ENCODE results near the gene PPFIA4.

Gene PPFIA4

DNA sequence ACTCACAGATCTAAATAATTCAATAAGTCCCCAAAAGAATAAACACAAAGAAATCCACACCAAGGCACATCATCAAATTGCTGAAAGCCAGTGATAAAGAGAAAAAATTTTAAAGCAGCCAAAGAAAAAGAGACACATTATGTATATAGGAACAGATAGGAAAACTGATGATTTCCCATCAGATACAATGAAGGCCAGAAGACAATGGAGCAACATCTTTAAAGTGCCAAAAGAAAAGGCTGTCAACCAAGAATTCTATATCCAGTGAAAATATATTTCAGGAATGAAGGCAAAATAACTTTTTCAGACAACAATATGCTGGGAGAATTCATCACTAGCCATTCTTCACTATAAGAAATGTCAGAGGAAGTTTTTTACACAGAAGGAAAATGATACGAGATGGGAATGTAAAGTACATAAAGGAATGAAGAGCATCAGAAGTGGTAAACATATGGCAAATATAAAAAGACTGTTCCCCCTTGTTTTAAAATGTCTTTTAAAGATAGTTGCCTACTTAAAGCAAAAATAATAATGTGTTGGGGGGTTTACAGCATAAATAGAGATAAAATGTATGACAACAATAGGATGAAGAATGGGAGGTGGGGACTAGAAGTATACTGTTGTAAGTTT lies 68.9 kb downstream of the PPFIA4 start:
- no peak overlapping the region for H3K9ac ChIP-seq (ENCODE audit: low read length)
- no peaks in the 10 kb centered on the region for H3K27me3 ChIP-seq (ENCODE audit: control insufficient read depth, insufficient read depth, low read length)
- no peak overlapping the region for H3K4me3 ChIP-seq (ENCODE audit: low read length)
- no peaks in the 10 kb centered on the region for H3K4me1 ChIP-seq (ENCODE audit: control insufficient read depth, insufficient read depth, low read length)
- H3K36me3 ChIP-seq (ENCODE audit: control insufficient read depth, insufficient read depth, low read length): no peaks in the 10 kb centered on the region
- no peak overlapping the region for H3K27ac ChIP-seq (ENCODE audit: low read depth, low read length)

DNA sequence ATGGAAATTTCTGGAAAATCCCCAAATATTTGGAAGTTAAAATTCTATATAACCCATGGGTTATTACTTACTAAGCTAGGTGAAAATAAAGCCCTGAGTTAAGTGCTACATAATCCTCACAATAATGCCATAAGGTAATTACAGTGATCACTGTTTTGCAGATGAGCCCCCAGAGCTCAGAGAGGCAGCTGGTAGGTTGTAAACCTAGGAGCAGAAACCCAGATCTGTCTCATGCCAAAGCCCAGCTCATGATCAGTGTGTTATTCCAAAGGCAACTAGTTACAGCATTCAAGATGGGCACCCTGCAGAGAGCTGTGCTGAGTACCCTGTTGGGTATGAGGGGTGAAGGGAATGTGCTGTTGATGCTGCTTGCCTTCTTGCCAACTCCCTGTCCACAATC lies 70.3 kb downstream of the PPFIA4 start:
- Histone ChIP-seq H3K4me1 (ENCODE audit: control insufficient read depth, insufficient read depth, low read length) (no peaks in the 10 kb centered on the region), H3K4me3 (ENCODE audit: low read length) (no peak overlapping the region), H3K27ac (ENCODE audit: low read depth, low read length) (no peak overlapping the region), H3K9ac (ENCODE audit: low read length) (no peak overlapping the region), H3K27me3 (ENCODE audit: control insufficient read depth, insufficient read depth, low read length) (no peaks in the 10 kb centered on the region), H3K36me3 (ENCODE audit: control insufficient read depth, insufficient read depth, low read length) (no peaks in the 10 kb centered on the region)

DNA sequence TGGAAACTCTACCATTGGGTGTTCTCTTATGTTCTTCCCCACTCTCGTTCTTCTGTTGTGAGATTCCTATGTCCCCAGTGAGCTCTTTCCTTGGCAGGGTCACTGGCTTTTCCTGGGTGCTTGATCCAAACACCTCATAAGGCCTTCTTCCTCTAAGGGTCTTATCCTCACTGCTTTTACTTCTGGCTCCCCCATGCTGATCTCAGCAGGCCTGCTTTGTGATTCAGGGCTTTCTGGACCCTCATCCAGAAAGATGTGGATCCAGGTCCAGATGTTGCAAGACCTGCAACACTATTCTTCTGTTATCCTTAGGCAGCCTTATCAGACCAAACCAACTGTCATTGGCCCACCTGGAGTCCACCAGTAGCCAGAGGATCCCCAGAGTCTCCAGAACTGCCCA lies 70.7 kb downstream of the PPFIA4 start:
- Histone ChIP-seq H3K4me1 (ENCODE audit: control insufficient read depth, insufficient read depth, low read length) (no peaks in the 10 kb centered on the region), H3K27ac (ENCODE audit: low read depth, low read length) (no peak overlapping the region), H3K4me3 (ENCODE audit: low read length) (no peak overlapping the region), H3K27me3 (ENCODE audit: control insufficient read depth, insufficient read depth, low read length) (no peaks in the 10 kb centered on the region), H3K9ac (ENCODE audit: low read length) (no peak overlapping the region), H3K36me3 (ENCODE audit: control insufficient read depth, insufficient read depth, low read length) (no peaks in the 10 kb centered on the region)

DNA sequence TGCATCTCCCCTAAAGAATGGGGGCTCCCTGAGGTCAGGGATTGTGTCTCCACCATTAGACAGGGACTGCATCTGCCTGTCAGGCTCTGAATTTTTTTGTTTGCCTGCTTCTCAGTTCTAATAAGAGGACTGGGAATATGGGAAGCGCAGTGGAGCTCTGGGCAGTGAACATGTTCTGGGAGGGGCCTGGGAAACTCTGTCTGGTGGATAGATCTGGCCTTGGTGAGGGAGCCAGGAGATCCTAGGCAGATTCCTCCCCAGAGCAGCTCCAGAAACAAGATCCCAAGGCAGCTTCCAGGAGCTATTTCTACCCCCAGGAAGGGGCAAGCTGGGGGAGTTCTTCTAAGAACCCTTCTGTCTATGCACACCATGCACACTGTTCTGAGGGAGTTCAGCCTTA lies 72.2 kb downstream of the PPFIA4 start:
- H3K4me3 ChIP-seq (ENCODE audit: low read length): no peak overlapping the region
- no peaks in the 10 kb centered on the region for H3K36me3 ChIP-seq (ENCODE audit: control insufficient read depth, insufficient read depth, low read length)
- H3K9ac ChIP-seq (ENCODE audit: low read length): no peak overlapping the region
- H3K27me3 ChIP-seq (ENCODE audit: control insufficient read depth, insufficient read depth, low read length): no peaks in the 10 kb centered on the region
- no peak overlapping the region for H3K27ac ChIP-seq (ENCODE audit: low read depth, low read length)
- H3K4me1 ChIP-seq (ENCODE audit: control insufficient read depth, insufficient read depth, low read length): no peaks in the 10 kb centered on the region

DNA sequence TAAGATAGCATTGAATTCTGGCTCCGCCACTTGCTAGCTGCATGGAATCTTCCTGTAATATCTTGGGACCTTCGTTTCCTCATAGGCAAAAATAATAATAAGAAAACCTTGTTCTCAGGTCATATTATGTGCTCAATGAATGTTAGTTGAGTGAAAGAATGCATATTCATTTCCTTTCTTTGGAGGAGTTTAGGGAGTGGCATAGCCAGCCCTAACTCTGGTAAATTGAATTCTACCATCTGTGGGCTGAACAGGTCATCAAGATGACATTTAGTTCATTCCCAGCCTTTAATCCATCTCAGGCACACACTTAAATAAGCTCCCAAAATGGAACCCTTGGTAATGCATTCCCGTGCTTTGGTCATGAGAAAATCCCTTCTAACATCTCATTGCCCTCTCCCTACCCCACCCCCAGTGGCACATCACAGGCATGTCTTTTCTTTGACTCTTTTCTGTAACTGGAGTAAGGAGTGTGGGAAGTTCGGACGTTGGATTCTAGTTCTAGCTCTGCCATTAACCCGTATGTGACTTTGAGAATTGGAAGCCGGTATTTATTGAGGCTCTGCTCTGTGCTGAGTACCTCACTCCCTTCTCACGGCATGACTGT lies 72.7 kb downstream of the PPFIA4 start:
- no peak overlapping the region for H3K9ac ChIP-seq (ENCODE audit: low read length)

DNA sequence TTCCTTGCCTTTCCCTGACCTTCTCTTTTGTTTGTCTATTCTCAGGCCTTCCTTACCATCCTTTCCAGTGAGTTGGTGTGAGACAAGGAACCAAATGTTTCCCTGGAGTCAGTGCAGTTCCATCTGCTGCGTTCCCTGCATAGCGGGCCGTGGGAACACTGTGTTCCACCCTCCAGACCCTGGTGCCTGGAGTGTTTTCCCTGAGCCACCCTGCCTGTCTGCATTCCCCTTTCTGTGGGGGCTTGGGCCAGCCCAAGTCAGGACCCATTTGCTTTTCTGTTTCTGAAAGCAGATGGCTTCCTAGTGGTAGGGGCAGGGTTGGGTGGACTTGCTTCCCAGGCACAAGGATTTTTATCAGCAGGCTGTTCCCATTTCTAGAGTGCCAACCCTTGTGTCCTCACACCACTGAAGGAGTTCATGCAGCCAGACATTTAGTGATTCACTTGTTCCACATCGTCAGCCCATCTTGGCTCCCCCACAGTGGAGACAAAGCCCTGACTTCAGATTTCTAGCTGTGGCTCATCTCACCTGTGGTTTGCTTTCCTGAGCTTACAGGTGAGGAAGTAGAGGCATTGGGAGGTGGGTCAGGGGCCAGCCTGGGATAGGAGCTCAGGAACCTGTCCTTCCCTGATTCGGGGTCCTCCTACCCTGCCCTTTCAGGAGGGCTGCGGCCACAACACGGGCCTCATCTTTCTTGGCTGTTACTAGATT lies 73.7 kb downstream of the PPFIA4 start:
- no peak overlapping the region for H3K9ac ChIP-seq (ENCODE audit: low read length)
- no peaks in the 10 kb centered on the region for H3K27me3 ChIP-seq (ENCODE audit: control insufficient read depth, insufficient read depth, low read length)
- no peaks in the 10 kb centered on the region for H3K36me3 ChIP-seq (ENCODE audit: control insufficient read depth, insufficient read depth, low read length)
- H3K4me1 ChIP-seq (ENCODE audit: control insufficient read depth, insufficient read depth, low read length): no peaks in the 10 kb centered on the region
- H3K27ac ChIP-seq (ENCODE audit: low read depth, low read length): no peak overlapping the region
- no peak overlapping the region for H3K4me3 ChIP-seq (ENCODE audit: low read length)

More for the DNA sequence above, 72.7 kb downstream of the PPFIA4 start:
- Histone ChIP-seq H3K4me1 (ENCODE audit: control insufficient read depth, insufficient read depth, low read length) (no peaks in the 10 kb centered on the region), H3K27me3 (ENCODE audit: control insufficient read depth, insufficient read depth, low read length) (no peaks in the 10 kb centered on the region), H3K36me3 (ENCODE audit: control insufficient read depth, insufficient read depth, low read length) (no peaks in the 10 kb centered on the region), H3K4me3 (ENCODE audit: low read length) (no peak overlapping the region), H3K27ac (ENCODE audit: low read depth, low read length) (no peak overlapping the region)

DNA sequence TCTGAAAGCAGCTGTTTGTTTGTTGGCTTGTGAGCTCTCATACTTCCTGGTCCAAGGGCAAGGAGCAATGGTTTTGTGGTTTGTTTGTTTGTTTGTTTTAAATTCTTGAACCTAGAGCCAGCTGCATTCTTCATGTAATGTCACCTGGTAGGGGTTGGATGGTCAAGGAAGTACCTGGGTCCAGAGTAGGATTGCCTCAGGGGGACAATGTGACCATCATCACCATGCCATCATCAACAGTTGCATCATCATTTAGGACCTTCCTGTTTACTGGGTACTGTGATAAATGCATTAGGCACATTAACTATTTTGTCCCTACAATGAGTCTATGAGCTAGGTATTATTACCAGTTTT lies 74.2 kb downstream of the PPFIA4 start:
- H3K4me1 ChIP-seq (ENCODE audit: control insufficient read depth, insufficient read depth, low read length): no peaks in the 10 kb centered on the region
- no peak overlapping the region for H3K27ac ChIP-seq (ENCODE audit: low read depth, low read length)
- no peak overlapping the region for H3K9ac ChIP-seq (ENCODE audit: low read length)
- H3K4me3 ChIP-seq (ENCODE audit: low read length): no peak overlapping the region
- H3K36me3 ChIP-seq (ENCODE audit: control insufficient read depth, insufficient read depth, low read length): no peaks in the 10 kb centered on the region
- no peaks in the 10 kb centered on the region for H3K27me3 ChIP-seq (ENCODE audit: control insufficient read depth, insufficient read depth, low read length)

DNA sequence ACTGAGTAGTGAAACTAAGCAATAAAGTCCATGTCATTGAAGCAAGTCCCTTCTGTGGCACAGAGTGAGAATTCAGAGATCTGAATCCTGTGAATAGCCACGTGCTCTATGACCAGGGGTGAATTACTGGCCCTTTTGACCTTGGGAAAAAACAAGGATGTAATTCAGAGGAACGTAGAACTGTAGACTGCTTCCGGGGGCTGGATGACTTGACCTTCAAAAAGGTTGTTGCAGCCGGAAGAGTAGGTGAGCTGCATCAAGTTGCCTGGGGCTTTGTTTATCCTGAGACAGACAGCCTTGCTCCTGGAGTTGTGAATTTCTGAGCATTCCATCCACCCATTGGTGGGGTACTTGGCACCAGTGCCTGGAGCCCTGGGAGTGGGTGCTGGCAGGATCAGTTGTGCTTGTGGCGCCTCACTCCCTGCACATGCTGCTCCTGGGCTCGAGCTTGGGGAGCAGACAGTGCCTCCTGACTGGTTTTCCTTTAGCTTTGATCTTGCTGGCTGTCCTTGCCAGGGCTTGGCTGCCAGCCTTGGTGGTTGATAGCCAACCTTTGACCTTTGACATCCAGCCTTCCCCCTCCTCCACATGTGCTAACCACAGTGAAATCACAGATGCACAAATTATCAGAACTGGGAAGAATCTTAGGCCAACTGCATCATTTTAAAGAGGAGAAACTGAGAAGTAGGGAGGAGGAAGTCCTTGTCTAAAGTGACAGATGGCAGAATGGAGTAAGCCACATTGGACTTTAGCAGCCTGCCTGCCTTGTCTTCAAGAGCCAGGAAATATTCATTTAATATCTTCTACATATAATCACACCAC lies 75.7 kb downstream of the PPFIA4 start:
- Histone ChIP-seq H3K27ac (ENCODE audit: low read depth, low read length) (no peak overlapping the region), H3K4me3 (ENCODE audit: low read length) (no peak overlapping the region), H3K9ac (ENCODE audit: low read length) (no peak overlapping the region), H3K4me1 (ENCODE audit: control insufficient read depth, insufficient read depth, low read length) (no peaks in the 10 kb centered on the region), H3K36me3 (ENCODE audit: control insufficient read depth, insufficient read depth, low read length) (no peaks in the 10 kb centered on the region), H3K27me3 (ENCODE audit: control insufficient read depth, insufficient read depth, low read length) (no peaks in the 10 kb centered on the region)

DNA sequence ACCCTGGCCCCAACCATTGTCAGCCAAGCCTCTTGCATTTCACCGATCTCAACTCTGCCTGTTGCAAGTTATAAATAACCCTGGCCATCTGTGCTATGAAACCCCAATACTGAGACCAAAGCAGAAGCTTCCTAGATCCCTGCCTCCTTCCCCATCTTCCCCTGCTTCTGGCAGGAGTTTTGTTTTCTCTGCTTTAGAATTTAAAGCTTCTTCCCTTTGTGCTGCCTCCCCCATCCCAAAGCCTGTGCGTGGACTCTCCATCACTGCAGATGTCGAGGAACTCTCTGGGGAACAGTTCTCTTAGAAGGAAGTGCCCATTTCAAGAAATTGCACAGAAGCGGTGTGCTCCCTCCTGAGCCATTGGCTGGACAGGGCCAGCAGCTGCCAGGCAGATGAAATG lies 76.9 kb downstream of the PPFIA4 start:
- Histone ChIP-seq H3K4me1 (ENCODE audit: control insufficient read depth, insufficient read depth, low read length) (no peaks in the 10 kb centered on the region), H3K9ac (ENCODE audit: low read length) (no peak overlapping the region), H3K27ac (ENCODE audit: low read depth, low read length) (no peak overlapping the region), H3K36me3 (ENCODE audit: control insufficient read depth, insufficient read depth, low read length) (no peaks in the 10 kb centered on the region), H3K27me3 (ENCODE audit: control insufficient read depth, insufficient read depth, low read length) (no peaks in the 10 kb centered on the region), H3K4me3 (ENCODE audit: low read length) (no peak overlapping the region)

DNA sequence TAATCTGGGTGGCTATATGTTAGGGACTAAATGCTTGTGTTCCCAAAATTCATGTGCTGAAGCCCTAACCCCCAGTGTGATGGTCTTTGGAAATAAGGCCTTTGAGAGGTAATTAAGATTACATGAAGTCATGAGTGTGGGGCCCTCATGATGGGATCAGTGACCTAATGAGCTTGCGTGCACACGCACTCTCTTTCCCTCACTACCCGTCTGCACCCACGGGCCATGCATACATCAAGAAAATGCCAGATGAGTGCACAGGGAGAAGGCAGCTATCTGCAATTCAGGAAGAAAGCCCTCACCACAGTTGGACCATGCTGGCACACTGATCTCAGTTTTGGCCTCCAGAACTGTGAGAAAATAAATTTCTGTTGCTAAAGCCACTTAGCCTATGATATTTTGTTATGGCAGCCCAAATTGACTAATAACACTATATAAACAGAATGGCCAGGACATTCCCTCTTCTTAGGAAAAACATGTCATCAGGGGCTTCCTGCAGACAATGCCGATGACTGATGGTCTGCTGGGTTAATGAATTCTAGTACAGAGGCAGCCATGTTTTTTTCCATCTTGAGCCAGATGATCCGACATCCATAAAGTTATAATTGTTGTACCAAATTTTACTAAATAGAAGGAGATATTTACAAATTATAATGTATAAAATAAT lies 77.7 kb downstream of the PPFIA4 start:
- Histone ChIP-seq H3K36me3 (ENCODE audit: control insufficient read depth, insufficient read depth, low read length) (no peaks in the 10 kb centered on the region), H3K27me3 (ENCODE audit: control insufficient read depth, insufficient read depth, low read length) (no peaks in the 10 kb centered on the region), H3K9ac (ENCODE audit: low read length) (no peak overlapping the region), H3K4me3 (ENCODE audit: low read length) (no peak overlapping the region), H3K4me1 (ENCODE audit: control insufficient read depth, insufficient read depth, low read length) (no peaks in the 10 kb centered on the region), H3K27ac (ENCODE audit: low read depth, low read length) (no peak overlapping the region)

DNA sequence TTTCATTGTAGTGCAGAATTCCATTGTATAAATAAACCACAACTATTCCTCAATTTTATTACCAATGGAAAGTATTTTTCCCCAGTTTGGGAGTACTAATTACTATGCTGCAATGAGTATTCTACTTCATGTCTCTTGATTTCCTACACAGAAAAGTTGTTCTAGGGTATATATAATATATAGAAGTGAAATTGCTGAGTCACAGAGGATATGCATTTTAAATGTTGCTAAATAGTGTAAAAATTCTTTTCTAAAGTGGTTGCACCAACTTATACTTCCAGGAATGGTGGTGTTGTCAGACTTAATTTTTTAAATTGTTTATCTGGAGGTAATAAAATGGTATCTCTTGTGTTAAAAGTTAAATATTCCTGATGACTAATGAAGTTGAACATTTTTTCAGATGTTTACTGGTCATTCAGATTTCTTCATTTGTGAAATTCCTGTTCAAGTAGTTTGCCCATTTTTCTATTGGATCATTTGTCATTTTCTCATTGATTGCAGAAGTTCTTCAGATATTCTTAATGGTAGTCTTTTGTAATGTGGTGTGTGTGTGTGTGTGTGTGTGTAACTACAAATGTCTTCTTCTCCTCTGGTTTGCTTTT lies 78.6 kb downstream of the PPFIA4 start:
- Histone ChIP-seq H3K4me1 (ENCODE audit: control insufficient read depth, insufficient read depth, low read length) (no peaks in the 10 kb centered on the region), H3K27me3 (ENCODE audit: control insufficient read depth, insufficient read depth, low read length) (no peaks in the 10 kb centered on the region), H3K9ac (ENCODE audit: low read length) (no peak overlapping the region), H3K36me3 (ENCODE audit: control insufficient read depth, insufficient read depth, low read length) (no peaks in the 10 kb centered on the region), H3K4me3 (ENCODE audit: low read length) (no peak overlapping the region), H3K27ac (ENCODE audit: low read depth, low read length) (no peak overlapping the region)

DNA sequence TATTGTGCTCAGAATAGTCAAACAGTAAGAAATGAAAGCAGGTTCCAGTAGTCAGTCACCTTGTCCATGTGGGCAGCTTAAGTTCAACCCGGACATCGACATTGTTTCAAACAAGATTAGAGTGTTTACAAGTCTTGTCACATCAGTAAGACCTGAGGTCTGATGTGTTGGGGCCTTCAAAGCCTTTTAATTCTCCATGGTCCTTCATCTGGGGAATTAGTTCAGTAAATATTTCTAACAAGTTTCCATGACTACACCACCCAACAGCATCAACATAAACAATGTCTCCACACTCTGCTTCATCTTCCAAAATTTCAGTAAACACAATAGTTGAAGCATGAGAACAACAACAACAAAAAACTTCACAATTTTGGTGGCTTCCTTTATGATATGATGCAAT lies 86.2 kb downstream of the PPFIA4 start:
- Histone ChIP-seq H3K9ac (ENCODE audit: low read length) (no peak overlapping the region), H3K27ac (ENCODE audit: low read depth, low read length) (no peak overlapping the region), H3K4me3 (ENCODE audit: low read length) (no peak overlapping the region), H3K36me3 (ENCODE audit: control insufficient read depth, insufficient read depth, low read length) (no peaks in the 10 kb centered on the region), H3K27me3 (ENCODE audit: control insufficient read depth, insufficient read depth, low read length) (no peaks in the 10 kb centered on the region), H3K4me1 (ENCODE audit: control insufficient read depth, insufficient read depth, low read length) (no peaks in the 10 kb centered on the region)
